Transverse colon (tissue), 4 donors: Measurements from ENCODE around the gene TRPV4.

Experiments
- CTCF ChIP-seq, 5 experiments: fragments of 200-600 bp in 3 of 5; fragments of 450-650 bp in 2 of 5; sonication (generic) in 3 of 5; IDR thresholded peaks; 1 replicate in 2 of 5; 2 replicates in 3 of 5; pipeline ENCODE4 v1.5.1; 2016 to 2017; ENCODE audit warnings: antibody characterized with exemption in 5 of 5, inconsistent platforms in 3 of 5, mild to moderate bottlenecking in 2 of 5, moderate library complexity in 1 of 5
- EP300 ChIP-seq: sonication (generic); formaldehyde crosslinking; IDR thresholded peaks from one replicate; pipeline ENCODE4 v1.6.1; 2017; ENCODE audit warnings: antibody characterized with exemption, low read depth
- POLR2A ChIP-seq: fragments of 450-650 bp; IDR thresholded peaks from one replicate; pipeline ENCODE4 v1.6.1; 2016; ENCODE audit warnings: antibody characterized with exemption, mild to moderate bottlenecking, moderate library complexity
- POLR2AphosphoS5 ChIP-seq, 3 donors: sonication (generic); formaldehyde crosslinking; IDR thresholded peaks; one replicate each; pipeline ENCODE4 v1.6.1; 2016; ENCODE audit warnings: antibody characterized with exemption in 3 of 3

- TF ChIP-seq CTCF (IDR thresholded peaks at IDR 0.05) = no peak
- no peak for TF ChIP-seq EP300
- no peak for TF ChIP-seq POLR2A
- TF ChIP-seq POLR2AphosphoS5 (IDR thresholded peaks at IDR 0.05) = no peak
These were observed 95.6 kb downstream of the TRPV4 start for GRCh38 chr12:109737631-109738030.
